Gastrocnemius medialis (tissue), 4 donors: ENCODE results near the gene PHLPP2.

Experiments
- POLR2A ChIP-seq, 2 donors: fragments of 450-650 bp; IDR thresholded peaks; one replicate each; pipeline ENCODE4 v1.6.1; 2017; ENCODE audit warnings: antibody characterized with exemption in 2 of 2, mild to moderate bottlenecking in 2 of 2, moderate library complexity in 2 of 2
- TF ChIP-seq, protein P1 (sequence below), 5 experiments: fragments of 450-650 bp in 3 of 5; fragments of 200-600 bp in 2 of 5; sonication (generic) in 2 of 5; IDR thresholded peaks in 4 of 5; conservative IDR thresholded peaks in 1 of 5; 1 replicate in 4 of 5; 2 replicates in 1 of 5; pipeline ENCODE4 v1.5.1; 2016 to 2019; ENCODE audit warnings: antibody characterized with exemption in 5 of 5, mild to moderate bottlenecking in 3 of 5, moderate library complexity in 3 of 5

DNA sequence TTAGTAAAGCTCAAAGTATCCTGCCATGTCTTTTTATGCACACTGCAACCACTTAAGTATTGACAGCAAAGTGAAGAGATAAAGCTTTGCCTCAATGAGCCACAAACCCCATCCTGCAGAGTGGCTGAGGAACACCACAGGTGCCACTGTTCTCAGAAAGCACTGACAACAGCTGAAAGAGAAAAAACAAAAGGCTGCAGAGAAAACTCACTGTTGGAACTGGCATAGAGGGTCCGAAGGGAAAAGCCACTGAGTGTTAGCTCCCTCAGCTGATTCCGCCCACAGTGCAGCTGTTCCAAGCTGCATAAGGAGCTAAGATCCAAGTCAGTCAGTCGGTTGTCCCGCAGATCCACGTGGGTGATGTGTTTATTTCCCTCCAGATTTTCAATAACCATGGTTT, 48.3 kb downstream of the PHLPP2 start:
- TF ChIP-seq POLR2A (IDR thresholded peaks at IDR 0.05), result no peak
- TF ChIP-seq, protein P1, sequence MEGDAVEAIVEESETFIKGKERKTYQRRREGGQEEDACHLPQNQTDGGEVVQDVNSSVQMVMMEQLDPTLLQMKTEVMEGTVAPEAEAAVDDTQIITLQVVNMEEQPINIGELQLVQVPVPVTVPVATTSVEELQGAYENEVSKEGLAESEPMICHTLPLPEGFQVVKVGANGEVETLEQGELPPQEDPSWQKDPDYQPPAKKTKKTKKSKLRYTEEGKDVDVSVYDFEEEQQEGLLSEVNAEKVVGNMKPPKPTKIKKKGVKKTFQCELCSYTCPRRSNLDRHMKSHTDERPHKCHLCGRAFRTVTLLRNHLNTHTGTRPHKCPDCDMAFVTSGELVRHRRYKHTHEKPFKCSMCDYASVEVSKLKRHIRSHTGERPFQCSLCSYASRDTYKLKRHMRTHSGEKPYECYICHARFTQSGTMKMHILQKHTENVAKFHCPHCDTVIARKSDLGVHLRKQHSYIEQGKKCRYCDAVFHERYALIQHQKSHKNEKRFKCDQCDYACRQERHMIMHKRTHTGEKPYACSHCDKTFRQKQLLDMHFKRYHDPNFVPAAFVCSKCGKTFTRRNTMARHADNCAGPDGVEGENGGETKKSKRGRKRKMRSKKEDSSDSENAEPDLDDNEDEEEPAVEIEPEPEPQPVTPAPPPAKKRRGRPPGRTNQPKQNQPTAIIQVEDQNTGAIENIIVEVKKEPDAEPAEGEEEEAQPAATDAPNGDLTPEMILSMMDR (IDR thresholded peaks at IDR 0.05 in 4 of 5, conservative IDR thresholded peaks at IDR 0.05 in 1 of 5), result no peak
